ENCODE data around the gene RASSF1.

GRCh38 chr3:50375258-50375931 lies 34.8 kb upstream of the RASSF1 start:
- no peak for TF ChIP-seq POLR2AphosphoS5 (IDR thresholded peaks at IDR 0.05)
- TF ChIP-seq CTCF (IDR thresholded peaks at IDR 0.05): no peak

Measured in suprapubic skin (tissue), 3 donors.